Measurements from ENCODE around the gene POMT2.

DNA sequence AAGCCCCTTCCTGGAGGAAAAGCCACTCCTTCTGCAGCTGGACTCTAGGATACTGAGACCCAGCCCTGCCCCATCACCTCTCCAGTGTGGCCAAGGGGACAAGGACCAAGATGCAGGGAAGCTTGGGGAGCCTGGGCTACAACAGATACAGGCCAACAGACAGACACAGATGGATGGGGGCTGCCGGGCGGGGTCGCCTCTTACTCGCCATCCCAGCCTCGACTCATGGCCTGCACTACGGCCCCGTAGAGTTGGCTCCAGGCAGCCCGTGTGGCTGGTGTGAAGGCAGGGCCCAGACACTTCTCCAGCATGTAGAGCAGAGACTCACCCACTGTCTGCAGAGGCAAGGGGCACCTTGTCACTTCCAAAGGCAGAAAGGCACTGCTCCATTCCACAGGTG lies 54.3 kb downstream of the POMT2 start:
- no peak for TF ChIP-seq POLR2AphosphoS5 (IDR thresholded peaks at IDR 0.05)
- TF ChIP-seq CTCF (IDR thresholded peaks at IDR 0.05) = no peak
- no peak for TF ChIP-seq POLR2A (IDR thresholded peaks at IDR 0.05)
